GM19240 (cell line): Measurements from ENCODE around the gene RAP2A.
A peak's percentile ranks its signal among the peaks of the same experiment; 100 is the strongest.

Experiments used
- DNase-seq: peaks from one replicate; pipeline ENCODE4 v3.0.0; 2011; ENCODE audit warnings: low spot score; ENCODE audit not compliant: insufficient read length

RAP2A gene

GRCh38 chr13:97422118-97423054 is 11.6 kb upstream of the RAP2A start:
- no peak for DNase-seq

GRCh38 chr13:97423300-97424045 is 10.5 kb upstream of the RAP2A start:
- no peak for DNase-seq

- no peak for DNase-seq
Observed at GRCh38 chr13:97425590-97425989, 8.4 kb upstream of the RAP2A start.

- no peak for DNase-seq
Observed at GRCh38 chr13:97426695-97427094, 7.3 kb upstream of the RAP2A start.

- no peak for DNase-seq
Observed at GRCh38 chr13:97429681-97430081, 4.3 kb upstream of the RAP2A start.

GRCh38 chr13:97430296-97430695 is 3.7 kb upstream of the RAP2A start:
- no peak for DNase-seq

GRCh38 chr13:97431171-97431764 is 2.7 kb upstream of the RAP2A start:
- DNase-seq = no peak

- no peak for DNase-seq
Observed at GRCh38 chr13:97432232-97432916, 1.6 kb upstream of the RAP2A start.

GRCh38 chr13:97432917-97433726 is 847 bp upstream of the RAP2A start:
- peak; percentile 50 for DNase-seq

GRCh38 chr13:97434397-97435201 is 630 bp downstream of the RAP2A start:
- DNase-seq = no peak

GRCh38 chr13:97435323-97435722 is 1.4 kb downstream of the RAP2A start:
- DNase-seq = no peak

GRCh38 chr13:97435794-97436193 is 1.8 kb downstream of the RAP2A start:
- no peak for DNase-seq

GRCh38 chr13:97436845-97437244 is 2.9 kb downstream of the RAP2A start:
- DNase-seq = no peak

- DNase-seq = no peak
Observed at GRCh38 chr13:97437729-97438128, 3.8 kb downstream of the RAP2A start.

GRCh38 chr13:97438856-97439595 is 5.1 kb downstream of the RAP2A start:
- no peak for DNase-seq

GRCh38 chr13:97440598-97441170 is 6.7 kb downstream of the RAP2A start:
- DNase-seq = no peak

- no peak for DNase-seq
Observed at GRCh38 chr13:97441368-97441767, 7.4 kb downstream of the RAP2A start.

- no peak for DNase-seq
Observed at GRCh38 chr13:97445522-97446187, 11.7 kb downstream of the RAP2A start.
